ENCODE measurements around the gene MYO10.

The MYO10 gene

GRCh38 chr5:16909464-16909863 lies 26.6 kb downstream of the MYO10 start:
- no peak for DNase-seq (ENCODE audit: extremely low read depth, low read depth)
- TF ChIP-seq CTCF (IDR thresholded peaks at IDR 0.05; ENCODE audit: low read depth, low read length, missing control alignments), result no peak
- no peak overlapping the region for H3K4me3 ChIP-seq (replicated peaks; ENCODE audit: low read depth, low read length)

- no peak overlapping the region for H3K4me3 ChIP-seq (replicated peaks; ENCODE audit: low read depth, low read length)
- DNase-seq (ENCODE audit: extremely low read depth, low read depth), result no peak
- no peak for TF ChIP-seq CTCF (IDR thresholded peaks at IDR 0.05; ENCODE audit: low read depth, low read length, missing control alignments)
These were observed 28.8 kb downstream of the MYO10 start for GRCh38 chr5:16907270-16907669.

- H3K4me3 ChIP-seq (replicated peaks; ENCODE audit: low read depth, low read length), result no peak overlapping the region
- TF ChIP-seq CTCF (IDR thresholded peaks at IDR 0.05; ENCODE audit: low read depth, low read length, missing control alignments), result no peak
- no peak for DNase-seq (ENCODE audit: extremely low read depth, low read depth)
These were observed 29.8 kb downstream of the MYO10 start for GRCh38 chr5:16906255-16906654.

- no peak overlapping the region for H3K4me3 ChIP-seq (replicated peaks; ENCODE audit: low read depth, low read length)
- DNase-seq (ENCODE audit: extremely low read depth, low read depth), result no peak
- TF ChIP-seq CTCF (IDR thresholded peaks at IDR 0.05; ENCODE audit: low read depth, low read length, missing control alignments), result no peak
These were observed 32.4 kb downstream of the MYO10 start for GRCh38 chr5:16903480-16904300.

GRCh38 chr5:16902846-16903245 lies 33.2 kb downstream of the MYO10 start:
- no peak for DNase-seq (ENCODE audit: extremely low read depth, low read depth)
- TF ChIP-seq CTCF (IDR thresholded peaks at IDR 0.05; ENCODE audit: low read depth, low read length, missing control alignments), result no peak
- no peak overlapping the region for H3K4me3 ChIP-seq (replicated peaks; ENCODE audit: low read depth, low read length)

GRCh38 chr5:16901021-16901644 lies 35.0 kb downstream of the MYO10 start:
- DNase-seq (ENCODE audit: extremely low read depth, low read depth), result no peak
- H3K4me3 ChIP-seq (replicated peaks; ENCODE audit: low read depth, low read length), result no peak overlapping the region
- TF ChIP-seq CTCF (IDR thresholded peaks at IDR 0.05; ENCODE audit: low read depth, low read length, missing control alignments), result no peak
